Uterus (tissue), 4 donors: Measurements from ENCODE around the gene ZBTB20. TPM values are rescaled to one million over a fixed set of nuclear protein-coding genes. Genes with fewer than 3 reads are reported as not detected.

Source experiments
- DNase-seq, 2 donors: peaks; one replicate each; pipeline ENCODE4 v3.0.0-alpha.2; 2019 to 2020
- H3K27ac ChIP-seq, 2 donors: fragments of 200-600 bp; sonication (generic); 1 replicate in 1 of 2; 2 replicates in 1 of 2; pipeline ENCODE4 v1.5.1; 2016 to 2018
- H3K27me3 ChIP-seq, 2 donors: fragments of 200-600 bp; sonication (generic); one replicate each; pipeline ENCODE4 v1.5.1; 2018 to 2019; ENCODE audit warnings: control low read depth in 1 of 2
- H3K36me3 ChIP-seq, 2 donors: fragments of 200-600 bp; sonication (generic); one replicate each; pipeline ENCODE4 v1.5.1; 2019; ENCODE audit warnings: control low read depth in 1 of 2
- H3K4me1 ChIP-seq, 2 donors: fragments of 200-600 bp; sonication (generic); one replicate each; pipeline ENCODE4 v1.5.1; 2018 to 2019; ENCODE audit warnings: control low read depth in 1 of 2
- H3K4me3 ChIP-seq, 2 donors: fragments of 200-600 bp; sonication (generic); 1 replicate in 1 of 2; 2 replicates in 1 of 2; pipeline ENCODE4 v1.5.1; 2018 to 2019; ENCODE audit warnings: mild to moderate bottlenecking in 1 of 2
- H3K9me3 ChIP-seq, 2 donors: fragments of 200-600 bp; sonication (generic); one replicate each; pipeline ENCODE4 v1.5.1; 2019; ENCODE audit warnings: control low read depth in 1 of 2
- POLR2A ChIP-seq, 2 donors: fragments of 450-650 bp; IDR thresholded peaks; one replicate each; pipeline ENCODE4 v1.6.1; 2016; ENCODE audit warnings: antibody characterized with exemption in 2 of 2, mild to moderate bottlenecking in 1 of 2, moderate library complexity in 1 of 2
- intact Hi-C: fragments of 100-400 bp; cut with DNase I; formaldehyde crosslinking; loops from one replicate; pipeline ENCODE4 v1.15.1; 2023; ENCODE audit warnings: low total_unique reads
- total RNA-seq, 4 donors: library from RNA; depleted of rRNA in 3 of 4; stranded (reverse); fragments of >200 nt in 3 of 4; gene quantifications; one replicate each; pipeline versions ENCODE4 v1.1.0 to v1.2.4, GENCODE V29; 2014 to 2023
- TF ChIP-seq, protein P1 (sequence below), 4 experiments: fragments of 200-600 bp in 2 of 4; fragments of 450-650 bp in 2 of 4; sonication (generic) in 2 of 4; IDR thresholded peaks; one replicate each; pipeline ENCODE4 v1.5.1; 2016 to 2019; ENCODE audit warnings: antibody characterized with exemption in 4 of 4, mild to moderate bottlenecking in 2 of 4, moderate library complexity in 1 of 4
- donor health status: DM: yes; HTN: yes; CAD: no.

ZBTB20 gene
- total RNA-seq, 4 donors from 2014 or later: 35.6 to 157 (median 85.1) TPM

DNA sequence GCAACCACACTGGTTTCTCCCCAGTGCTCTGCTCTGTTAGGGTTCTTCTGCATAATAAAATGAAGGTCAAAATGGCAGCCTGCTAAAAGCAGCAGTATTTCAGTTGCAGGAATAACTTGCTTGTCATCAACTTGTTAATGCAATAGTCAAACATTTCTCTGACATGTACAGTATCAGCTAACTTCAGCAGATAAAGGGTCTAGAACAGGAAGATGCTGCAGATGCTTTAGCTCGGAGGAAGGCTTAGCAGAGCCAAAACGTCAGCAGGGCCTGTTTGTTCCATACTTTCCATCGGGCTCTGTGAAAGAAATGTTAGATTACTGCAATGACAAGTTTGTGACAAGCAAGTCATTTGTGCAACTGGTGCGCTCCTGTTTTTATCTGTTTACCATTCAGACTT, 561.4 kb downstream of the ZBTB20 start:
- TF ChIP-seq, protein P1, sequence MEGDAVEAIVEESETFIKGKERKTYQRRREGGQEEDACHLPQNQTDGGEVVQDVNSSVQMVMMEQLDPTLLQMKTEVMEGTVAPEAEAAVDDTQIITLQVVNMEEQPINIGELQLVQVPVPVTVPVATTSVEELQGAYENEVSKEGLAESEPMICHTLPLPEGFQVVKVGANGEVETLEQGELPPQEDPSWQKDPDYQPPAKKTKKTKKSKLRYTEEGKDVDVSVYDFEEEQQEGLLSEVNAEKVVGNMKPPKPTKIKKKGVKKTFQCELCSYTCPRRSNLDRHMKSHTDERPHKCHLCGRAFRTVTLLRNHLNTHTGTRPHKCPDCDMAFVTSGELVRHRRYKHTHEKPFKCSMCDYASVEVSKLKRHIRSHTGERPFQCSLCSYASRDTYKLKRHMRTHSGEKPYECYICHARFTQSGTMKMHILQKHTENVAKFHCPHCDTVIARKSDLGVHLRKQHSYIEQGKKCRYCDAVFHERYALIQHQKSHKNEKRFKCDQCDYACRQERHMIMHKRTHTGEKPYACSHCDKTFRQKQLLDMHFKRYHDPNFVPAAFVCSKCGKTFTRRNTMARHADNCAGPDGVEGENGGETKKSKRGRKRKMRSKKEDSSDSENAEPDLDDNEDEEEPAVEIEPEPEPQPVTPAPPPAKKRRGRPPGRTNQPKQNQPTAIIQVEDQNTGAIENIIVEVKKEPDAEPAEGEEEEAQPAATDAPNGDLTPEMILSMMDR (IDR thresholded peaks at IDR 0.05): no peak
- TF ChIP-seq POLR2A (IDR thresholded peaks at IDR 0.05): no peak
- intact Hi-C loops: no loop called here
- Histone ChIP-seq H3K4me1 (no peaks in the 10 kb centered on the region), H3K27me3 (no peaks in the 10 kb centered on the region), H3K4me3 (no peak overlapping the region), H3K36me3 (no peaks in the 10 kb centered on the region), H3K27ac (no peak overlapping the region), H3K9me3 (no peaks in the 10 kb centered on the region)
- DNase-seq: no peak

DNA sequence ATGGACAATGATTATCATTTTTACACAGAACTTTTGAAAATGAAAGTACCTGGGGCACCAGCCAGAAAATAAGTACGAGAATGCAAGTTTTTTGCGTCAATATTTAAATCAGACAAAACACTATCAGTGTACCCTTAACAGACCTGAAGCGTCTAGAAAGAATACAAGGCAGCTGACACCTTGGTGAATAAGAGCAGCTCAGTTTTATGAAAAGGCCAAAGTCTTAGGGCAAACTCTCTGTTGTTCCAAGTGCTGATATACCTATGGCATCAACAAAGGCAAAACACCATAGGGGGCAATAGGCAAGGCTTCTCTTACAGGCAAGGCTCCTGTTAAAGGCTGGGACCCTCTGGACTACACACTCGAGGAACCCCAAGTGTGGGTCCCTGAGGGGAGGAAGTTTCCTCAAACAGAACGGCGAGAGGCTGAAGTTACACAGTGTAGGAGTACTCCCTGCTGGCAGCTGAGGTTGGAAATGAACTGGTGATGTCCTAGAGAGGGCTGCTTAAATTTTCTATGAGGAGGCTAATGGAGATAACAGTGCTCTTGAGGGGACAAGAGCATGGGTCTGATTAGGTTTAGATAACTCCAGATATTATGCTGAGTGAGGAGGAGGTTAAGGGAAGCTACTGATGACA, 562.2 kb downstream of the ZBTB20 start:
- peak in 1 of 2 donors; percentile 20 for DNase-seq
- Histone ChIP-seq H3K4me3 (peak overlapping the region in 1 of 2 donors; percentile 19), H3K36me3 (no peaks in the 10 kb centered on the region), H3K27me3 (no peaks in the 10 kb centered on the region), H3K9me3 (no peaks in the 10 kb centered on the region), H3K4me1 (no peaks in the 10 kb centered on the region), H3K27ac (peak overlapping the region; percentile 48 to 59)
- intact Hi-C loops: no loop called here
- TF ChIP-seq, protein P1 (IDR thresholded peaks at IDR 0.05): no peak
- no peak for TF ChIP-seq POLR2A (IDR thresholded peaks at IDR 0.05)

DNA sequence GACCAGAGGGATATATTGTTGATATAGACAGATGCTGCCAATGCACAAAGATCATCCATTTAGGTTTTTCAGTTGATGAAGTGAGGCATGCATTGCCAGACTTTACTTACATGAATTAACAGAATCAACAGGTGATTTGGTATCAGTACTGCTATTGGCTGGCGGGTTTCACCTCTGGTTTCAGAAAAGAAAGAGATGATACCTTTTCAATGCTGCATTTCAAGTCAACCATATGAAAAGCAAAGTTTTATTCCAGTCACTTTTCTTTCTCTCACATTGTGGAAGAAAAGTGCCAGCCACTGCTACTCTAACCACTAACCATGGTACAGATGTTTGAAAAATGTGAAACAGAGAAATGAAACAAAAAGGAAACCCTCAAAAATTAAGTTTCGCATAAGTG, 564.2 kb downstream of the ZBTB20 start:
- no peak for DNase-seq
- H3K9me3 ChIP-seq: no peaks in the 10 kb centered on the region
- no peak overlapping the region for H3K4me3 ChIP-seq
- H3K36me3 ChIP-seq: no peaks in the 10 kb centered on the region
- H3K27ac ChIP-seq: no peak overlapping the region
- H3K27me3 ChIP-seq: no peaks in the 10 kb centered on the region
- TF ChIP-seq POLR2A (IDR thresholded peaks at IDR 0.05): no peak
- TF ChIP-seq, protein P1 (IDR thresholded peaks at IDR 0.05): no peak
- H3K4me1 ChIP-seq: no peaks in the 10 kb centered on the region
- intact Hi-C loops: no loop called here

DNA sequence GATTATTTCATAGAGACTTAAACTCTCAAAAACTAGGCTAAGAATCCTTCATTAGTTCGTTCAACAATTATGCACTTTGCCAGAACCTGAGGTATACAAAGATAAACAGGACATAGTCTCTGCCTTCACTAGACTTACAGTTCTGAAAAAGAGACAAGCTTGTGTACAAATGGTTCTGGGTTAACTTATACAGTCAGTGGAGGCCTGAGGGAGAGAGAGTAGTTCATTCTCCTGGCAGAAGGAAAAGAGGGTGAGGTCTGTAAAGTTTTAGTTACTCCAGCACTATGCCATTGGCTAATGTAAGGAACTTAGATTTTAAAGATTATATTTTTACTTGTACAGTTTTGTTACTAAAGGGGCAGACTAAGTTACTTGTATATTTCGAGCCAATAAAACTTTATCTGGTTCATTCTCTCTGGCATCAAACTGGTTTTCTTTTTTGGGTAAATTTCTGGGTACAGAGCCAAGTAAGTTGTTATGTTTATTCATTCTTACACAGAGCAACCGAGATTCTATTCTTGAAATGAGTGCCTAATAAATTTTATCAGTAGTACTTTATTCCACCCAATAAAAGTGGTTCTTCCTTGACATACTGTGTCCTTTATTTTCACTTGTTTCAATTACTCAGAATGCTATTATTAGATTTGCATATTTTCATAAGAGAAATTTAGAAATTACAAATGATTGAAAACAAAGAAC, 574.6 kb downstream of the ZBTB20 start:
- H3K4me3 ChIP-seq: no peak overlapping the region
- no peak for TF ChIP-seq POLR2A (IDR thresholded peaks at IDR 0.05)
- TF ChIP-seq, protein P1 (IDR thresholded peaks at IDR 0.05): no peak

DNA sequence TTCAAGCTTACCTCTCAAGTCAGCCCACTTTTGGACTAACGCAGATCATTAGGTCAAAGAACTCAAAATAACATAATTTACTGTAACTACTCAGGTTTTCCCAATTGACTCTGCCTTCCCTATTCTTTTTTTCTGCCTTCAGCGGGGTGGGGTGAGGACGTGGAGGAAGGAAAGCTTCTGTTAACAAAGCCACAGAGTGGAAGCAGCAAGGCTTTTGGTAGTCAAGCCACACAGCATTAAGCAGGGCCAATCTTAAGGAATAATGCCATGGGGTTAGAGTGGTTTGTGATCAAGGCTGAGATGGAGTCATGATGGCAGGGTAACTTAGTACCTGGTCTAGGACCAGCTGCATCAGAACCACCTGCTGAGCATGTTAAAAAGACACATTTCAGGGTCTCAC, 575.7 kb downstream of the ZBTB20 start:
- Histone ChIP-seq H3K4me1 (no peaks in the 10 kb centered on the region), H3K36me3 (no peaks in the 10 kb centered on the region), H3K9me3 (no peaks in the 10 kb centered on the region), H3K27ac (no peak overlapping the region), H3K4me3 (no peak overlapping the region), H3K27me3 (no peaks in the 10 kb centered on the region)
- intact Hi-C loops: no loop called here
- DNase-seq: no peak
- TF ChIP-seq, protein P1 (IDR thresholded peaks at IDR 0.05): no peak
- TF ChIP-seq POLR2A (IDR thresholded peaks at IDR 0.05): no peak

More for the DNA sequence above, 574.6 kb downstream of the ZBTB20 start:
- Histone ChIP-seq H3K9me3 (no peaks in the 10 kb centered on the region), H3K4me1 (no peaks in the 10 kb centered on the region), H3K27ac (no peak overlapping the region), H3K36me3 (no peaks in the 10 kb centered on the region), H3K27me3 (no peaks in the 10 kb centered on the region)
- DNase-seq: no peak
- intact Hi-C loops: no loop called here
